ENCODE data around the gene PRPF19.

The PRPF19 gene

GRCh38 chr11:60900673-60901404 is 5.5 kb downstream of the PRPF19 start:
- DNase-seq, result no peak

GRCh38 chr11:60899977-60900376 is 6.4 kb downstream of the PRPF19 start:
- no peak for DNase-seq

GRCh38 chr11:60899046-60899936 is 7.1 kb downstream of the PRPF19 start:
- peak; percentile 53 for DNase-seq

- DNase-seq, result no peak
Measured at GRCh38 chr11:60897496-60897895, 8.9 kb downstream of the PRPF19 start.

GRCh38 chr11:60895687-60896086 is 10.7 kb downstream of the PRPF19 start:
- no peak for DNase-seq

GRCh38 chr11:60891103-60891741 is 15.2 kb downstream of the PRPF19 start:
- no peak for DNase-seq

GRCh38 chr11:60890696-60891095 is 15.7 kb downstream of the PRPF19 start:
- DNase-seq, result no peak

- no peak for DNase-seq
Measured at GRCh38 chr11:60889869-60890311, 16.5 kb downstream of the PRPF19 start.

- DNase-seq, result peak; percentile 57
Measured at GRCh38 chr11:60887556-60887955, 18.8 kb downstream of the PRPF19 start.

GRCh38 chr11:60880643-60881282 is 25.6 kb downstream of the PRPF19 start:
- DNase-seq, result no peak

- DNase-seq, result no peak
Measured at GRCh38 chr11:60879971-60880588, 26.3 kb downstream of the PRPF19 start.

GRCh38 chr11:60879104-60879503 is 27.3 kb downstream of the PRPF19 start:
- no peak for DNase-seq

GRCh38 chr11:60878245-60879101 is 27.9 kb downstream of the PRPF19 start:
- no peak for DNase-seq

- DNase-seq, result no peak
Measured at GRCh38 chr11:60876168-60876485, 30.3 kb downstream of the PRPF19 start.

GRCh38 chr11:60875366-60876167 is 30.8 kb downstream of the PRPF19 start:
- no peak for DNase-seq

- no peak for DNase-seq
Measured at GRCh38 chr11:60874421-60875365, 31.7 kb downstream of the PRPF19 start.

GRCh38 chr11:60873533-60873932 is 32.9 kb downstream of the PRPF19 start:
- DNase-seq, result no peak

GRCh38 chr11:60872961-60873524 is 33.3 kb downstream of the PRPF19 start:
- no peak for DNase-seq
